ENCODE measurements around the gene PLOD1.
A peak's percentile ranks its signal among the peaks of the same experiment; 100 is the strongest.

PLOD1 gene

DNA sequence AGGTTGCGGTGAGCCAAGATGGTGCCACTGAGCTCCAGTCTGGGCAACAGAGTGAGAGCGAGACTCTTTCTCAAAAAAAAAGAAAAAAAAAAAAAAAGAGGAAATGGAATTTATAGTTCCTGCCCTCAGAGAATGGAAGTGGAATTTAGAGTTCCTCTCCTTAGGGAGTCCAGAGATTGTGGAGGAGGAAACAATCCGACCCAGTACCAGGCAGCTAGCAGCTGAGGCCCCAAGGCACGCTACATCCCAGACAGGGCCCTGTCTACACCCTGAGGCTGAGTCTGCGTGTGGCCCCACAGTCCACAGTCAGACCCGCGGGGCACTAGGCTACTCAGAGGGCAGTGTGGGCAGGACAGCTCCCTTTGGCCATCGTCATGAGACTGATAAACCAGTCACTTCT lies 43.8 kb downstream of the PLOD1 start:
- DNase-seq (ENCODE audit: low read depth) = no peak

DNA sequence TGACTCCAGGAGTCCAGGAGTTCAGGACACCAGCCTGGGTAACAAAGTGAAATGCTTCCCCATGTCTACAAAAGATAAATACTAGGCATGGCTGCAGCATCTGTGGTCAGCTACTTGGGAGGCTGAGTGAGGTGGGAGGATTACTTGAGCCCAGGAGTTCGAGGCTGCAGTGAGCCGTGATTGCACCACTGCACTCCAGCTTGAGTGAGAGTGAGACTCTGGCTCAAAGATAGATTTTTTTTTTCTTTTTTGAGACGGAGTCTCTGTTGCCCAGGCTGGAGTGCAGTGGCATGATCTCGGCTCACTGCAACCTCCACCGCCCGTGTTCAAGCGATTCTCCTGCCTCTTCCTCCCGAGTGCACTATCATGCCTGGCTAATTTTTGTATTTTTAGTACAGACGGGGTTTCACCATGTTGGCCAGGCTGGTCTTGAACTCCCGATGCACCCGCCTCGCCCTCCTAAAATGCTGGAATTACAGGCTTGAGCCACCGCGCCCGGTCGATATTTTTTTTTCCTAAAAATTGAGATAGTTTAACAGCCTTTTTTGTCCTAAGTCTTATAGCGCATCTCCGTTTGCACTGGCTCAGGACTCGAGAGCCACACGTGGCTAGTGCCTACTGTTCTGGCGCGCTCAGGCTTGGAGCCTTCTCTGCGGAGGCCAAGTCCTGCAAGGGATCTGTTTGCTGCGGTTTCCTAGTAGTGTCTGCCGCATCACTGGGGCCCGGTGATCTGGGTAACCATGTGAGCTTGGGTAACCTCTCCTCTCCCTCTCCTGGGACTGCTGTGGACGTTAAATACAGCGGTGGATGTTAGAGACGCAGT lies 44.7 kb downstream of the PLOD1 start:
- no peak for DNase-seq (ENCODE audit: low read depth)

DNA sequence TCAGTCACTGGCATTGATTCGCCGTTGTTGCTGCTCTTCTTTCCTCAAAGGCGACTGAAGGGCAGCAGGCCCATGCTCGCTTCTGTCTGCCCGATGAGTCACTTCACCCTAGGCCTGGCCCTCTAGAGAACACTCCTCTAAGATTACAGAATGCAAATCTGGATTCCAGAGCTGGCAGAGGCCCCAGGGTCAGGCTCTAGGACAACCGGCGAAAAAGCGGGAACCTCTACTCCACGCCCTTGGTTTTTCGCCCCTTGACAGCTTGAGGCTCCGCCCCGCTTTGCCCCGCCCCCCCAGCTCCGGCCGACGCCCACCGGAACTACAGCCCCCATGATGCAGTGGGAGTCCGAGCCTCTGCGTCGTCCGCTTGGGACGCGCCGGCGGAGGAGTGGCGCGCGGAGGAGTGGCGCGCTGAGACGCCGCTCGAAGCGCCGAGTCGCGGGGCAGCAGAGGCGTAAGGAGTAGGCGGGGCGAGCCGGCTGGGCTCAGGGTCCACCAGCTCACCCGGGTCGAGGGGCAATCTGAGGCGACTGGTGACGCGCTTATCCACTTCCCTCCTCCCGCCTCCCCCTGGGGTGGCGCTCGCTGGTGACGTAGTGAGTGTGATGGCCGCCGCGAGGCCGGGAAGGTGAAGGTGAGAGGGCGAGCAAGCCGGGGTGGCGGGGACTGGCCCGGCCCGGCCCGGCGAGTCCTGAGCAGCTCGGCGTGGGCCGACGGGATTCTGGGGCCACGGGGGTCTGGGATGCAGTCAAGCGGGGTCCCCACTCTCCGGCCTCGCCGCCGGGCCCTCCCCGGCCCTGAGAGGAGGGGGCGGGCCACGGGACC lies 45.5 kb downstream of the PLOD1 start, which contains the start of gene MFN2:
Gene MFN2, plus strand, starts transcription at position 594 of the 825 bp plus-strand sequence. CDS start 8,725 bp downstream, outside the sequence.
- peak; percentile 96 for DNase-seq (ENCODE audit: low read depth)

DNA sequence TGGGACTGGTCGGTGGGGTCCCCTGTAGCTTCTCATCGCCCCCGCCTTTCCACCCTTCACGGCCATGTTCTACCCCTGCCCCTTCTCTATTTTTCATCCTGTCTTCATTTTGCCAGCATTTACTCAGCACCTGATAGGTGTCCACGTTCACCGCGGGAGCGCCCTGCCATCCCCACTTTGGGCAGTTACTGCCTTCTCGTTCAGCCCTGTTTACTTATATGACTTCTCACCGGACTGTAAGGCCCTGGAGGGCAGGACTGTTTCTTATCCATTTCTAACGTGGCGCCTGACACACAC lies 46.1 kb downstream of the PLOD1 start:
- no peak for DNase-seq (ENCODE audit: low read depth)

DNA sequence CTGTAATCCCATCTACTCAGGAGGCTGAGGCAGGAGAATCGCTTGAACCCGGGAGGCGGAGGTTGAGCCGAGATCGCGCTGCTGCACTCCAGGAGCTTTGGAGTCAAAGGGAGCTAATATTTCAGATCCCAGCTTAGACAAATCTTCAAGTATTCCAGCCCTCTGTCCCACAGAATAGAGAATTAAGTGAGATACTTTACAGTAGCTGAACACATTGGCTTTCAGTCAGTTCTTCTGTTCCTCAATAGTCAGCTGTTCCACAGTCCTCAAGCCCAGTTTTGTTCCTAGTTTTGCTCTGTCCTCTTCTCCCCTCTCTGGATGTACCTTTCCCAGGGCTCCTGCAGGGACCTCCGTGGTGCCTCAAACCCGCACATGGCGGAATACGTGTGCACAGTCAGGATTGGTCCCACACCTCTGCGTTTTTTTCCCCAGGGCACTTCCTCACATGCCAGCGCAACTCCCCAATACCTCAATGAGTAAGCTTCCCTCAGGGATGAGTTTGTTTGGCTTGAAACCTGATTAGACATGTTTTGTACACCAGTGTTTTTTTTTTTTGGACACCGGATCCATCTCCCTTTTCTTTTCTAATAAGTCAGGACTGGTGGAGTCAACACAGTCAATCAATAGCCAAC lies 47.0 kb downstream of the PLOD1 start:
- DNase-seq (ENCODE audit: low read depth) = peak; percentile 56

DNA sequence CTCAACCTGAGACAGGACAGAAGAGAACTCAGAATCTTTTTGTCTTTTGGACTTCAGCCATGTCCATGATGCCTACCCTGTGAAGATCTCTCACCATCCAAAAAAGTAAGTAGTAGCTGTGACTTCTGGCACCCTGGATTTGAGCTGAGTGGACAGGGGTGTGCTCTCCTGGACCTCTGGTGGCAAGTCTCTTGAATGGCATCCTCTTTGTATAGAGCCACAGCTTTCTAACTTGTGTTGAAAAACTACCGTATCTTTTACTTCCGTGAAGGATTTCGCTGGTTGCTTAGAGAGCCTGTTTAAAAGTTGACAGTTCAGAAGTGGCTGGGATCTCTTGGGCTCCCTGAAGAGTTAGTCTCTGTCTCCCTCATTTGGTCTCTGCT lies 47.5 kb downstream of the PLOD1 start:
- peak; percentile 44 for DNase-seq (ENCODE audit: low read depth)

DNA sequence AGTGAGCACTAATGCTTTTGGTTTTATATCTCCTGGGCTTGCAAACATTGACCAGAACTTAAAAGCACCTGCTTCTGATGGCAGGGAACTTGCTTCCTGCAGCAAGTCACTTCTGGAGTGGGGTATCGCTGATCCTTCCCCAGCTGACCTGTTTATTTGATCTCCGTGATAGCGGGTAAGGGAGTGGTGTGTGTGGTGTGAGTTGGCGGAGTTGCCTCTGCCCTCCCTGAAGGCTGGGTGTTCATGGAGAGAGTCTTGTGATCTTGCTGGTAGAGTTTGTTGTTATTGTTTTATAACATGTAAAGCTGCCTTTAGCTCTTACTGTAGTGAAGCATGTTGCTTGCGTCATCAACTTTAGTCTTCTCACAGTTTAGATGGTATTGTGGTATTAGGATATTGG lies 49.6 kb downstream of the PLOD1 start:
- DNase-seq (ENCODE audit: low read depth) = no peak

DNA sequence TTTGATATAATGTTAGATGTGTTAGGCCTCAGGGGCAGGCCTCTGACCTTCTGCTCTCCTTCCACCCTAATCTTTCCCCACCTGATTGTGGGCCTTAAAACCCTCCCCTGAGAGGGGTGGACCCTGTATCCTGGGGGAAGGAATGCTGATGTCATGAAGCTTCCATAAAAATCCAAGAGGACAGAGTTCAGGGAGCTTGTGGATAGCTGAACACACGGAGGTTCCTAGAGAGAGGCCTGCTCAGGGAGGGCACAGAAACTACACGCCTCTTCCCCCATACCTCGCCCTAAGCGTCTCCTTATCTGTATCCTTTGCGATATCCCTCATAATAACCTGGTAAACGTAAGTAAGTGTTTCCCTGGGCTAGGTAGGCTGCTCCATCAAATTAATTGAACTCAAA lies 50.1 kb downstream of the PLOD1 start:
- DNase-seq (ENCODE audit: low read depth) = no peak

DNA sequence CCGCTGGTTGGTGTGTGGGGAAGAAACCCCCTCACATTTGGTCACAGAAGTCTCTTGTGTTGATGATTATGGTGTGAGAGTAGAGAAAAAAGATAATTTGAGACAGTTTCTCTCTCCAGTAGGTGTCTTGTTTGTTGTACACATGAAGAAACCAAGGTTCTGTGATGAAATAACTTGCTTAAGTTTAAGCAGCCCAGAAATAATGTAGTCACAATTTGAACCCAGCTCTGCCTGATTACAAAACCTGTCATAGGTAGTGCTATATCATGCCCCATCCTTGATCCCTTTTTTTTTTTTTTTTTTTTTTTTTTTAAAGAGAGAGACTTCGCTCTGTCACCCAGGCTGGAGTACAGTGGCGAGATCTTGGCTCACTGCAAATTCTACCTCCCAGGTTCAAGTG lies 50.7 kb downstream of the PLOD1 start:
- DNase-seq (ENCODE audit: low read depth) = no peak

DNA sequence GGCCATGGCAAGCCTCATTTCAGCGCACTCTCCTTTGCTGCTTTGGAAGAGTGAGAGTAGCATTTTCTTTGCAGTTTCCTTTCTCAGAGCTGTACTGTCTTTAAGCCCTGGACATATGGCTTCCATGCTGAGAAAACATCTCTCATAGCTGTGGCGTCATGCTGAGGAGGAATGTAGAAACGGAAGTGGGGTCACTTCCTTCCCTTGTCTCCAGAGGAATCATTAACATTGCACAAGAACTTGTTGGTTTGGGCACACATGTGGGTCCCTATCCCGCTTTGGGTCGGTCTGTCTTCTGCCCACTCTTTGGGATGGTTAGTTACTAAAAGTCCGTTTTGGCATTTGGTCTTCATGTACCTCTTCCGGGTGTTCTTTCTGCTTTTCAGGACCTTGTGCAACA lies 51.3 kb downstream of the PLOD1 start:
- no peak for DNase-seq (ENCODE audit: low read depth)

DNA sequence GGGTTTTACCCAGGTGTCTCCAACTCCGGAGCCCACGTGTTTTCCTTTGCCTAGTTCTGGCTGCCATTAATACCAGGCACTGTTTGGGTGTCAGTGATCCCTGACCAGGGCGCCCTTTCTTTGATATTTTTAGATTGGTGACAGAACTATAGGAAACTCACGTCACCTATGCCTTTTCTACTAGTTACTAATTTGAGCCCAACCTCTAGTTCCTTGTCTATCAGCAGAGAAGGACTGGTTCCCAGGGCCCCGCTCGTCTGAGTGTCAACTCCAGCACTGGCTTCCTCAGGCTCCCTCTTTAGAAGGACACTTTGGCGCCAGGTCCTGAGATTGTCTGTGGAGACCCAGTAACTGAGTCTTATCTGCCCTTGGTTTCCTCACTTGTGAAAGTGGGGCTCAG lies 55.2 kb downstream of the PLOD1 start:
- DNase-seq (ENCODE audit: low read depth) = no peak

DNA sequence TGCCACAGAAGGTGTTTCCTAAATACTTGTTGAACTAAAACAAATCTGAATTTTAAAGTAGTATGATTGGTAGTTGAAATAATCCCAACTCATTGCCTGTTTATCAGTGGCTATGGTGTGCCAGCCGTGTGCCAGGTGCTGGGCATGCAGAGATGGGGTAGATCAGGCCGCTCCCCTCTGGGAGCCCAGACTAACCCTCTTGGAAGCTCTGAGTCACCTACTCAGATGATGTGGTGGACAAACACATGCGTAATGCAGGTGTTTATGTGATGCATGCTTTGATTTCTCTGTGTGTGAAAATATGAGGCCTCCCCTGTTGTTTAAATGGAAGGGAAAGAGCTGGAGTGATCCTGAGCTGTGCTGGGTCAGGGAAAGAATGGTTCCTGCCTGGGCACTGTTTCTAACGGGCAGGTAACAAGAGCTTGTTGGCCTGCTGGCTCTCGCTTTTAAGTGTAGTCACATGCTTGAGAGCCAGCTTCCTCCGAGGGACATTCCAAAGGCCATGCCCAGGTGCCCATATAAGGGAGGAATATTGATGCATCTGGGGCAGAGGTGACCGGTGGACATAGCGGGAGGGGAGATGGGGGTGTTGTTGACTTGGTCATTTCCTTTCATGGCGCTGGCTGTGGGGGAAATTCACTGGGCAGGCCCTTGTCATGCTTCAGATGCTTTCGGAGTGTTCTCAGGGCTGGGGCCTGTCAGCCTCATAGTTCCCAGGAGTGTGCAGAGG lies 56.0 kb downstream of the PLOD1 start:
- peak; percentile 19 for DNase-seq (ENCODE audit: low read depth)

DNA sequence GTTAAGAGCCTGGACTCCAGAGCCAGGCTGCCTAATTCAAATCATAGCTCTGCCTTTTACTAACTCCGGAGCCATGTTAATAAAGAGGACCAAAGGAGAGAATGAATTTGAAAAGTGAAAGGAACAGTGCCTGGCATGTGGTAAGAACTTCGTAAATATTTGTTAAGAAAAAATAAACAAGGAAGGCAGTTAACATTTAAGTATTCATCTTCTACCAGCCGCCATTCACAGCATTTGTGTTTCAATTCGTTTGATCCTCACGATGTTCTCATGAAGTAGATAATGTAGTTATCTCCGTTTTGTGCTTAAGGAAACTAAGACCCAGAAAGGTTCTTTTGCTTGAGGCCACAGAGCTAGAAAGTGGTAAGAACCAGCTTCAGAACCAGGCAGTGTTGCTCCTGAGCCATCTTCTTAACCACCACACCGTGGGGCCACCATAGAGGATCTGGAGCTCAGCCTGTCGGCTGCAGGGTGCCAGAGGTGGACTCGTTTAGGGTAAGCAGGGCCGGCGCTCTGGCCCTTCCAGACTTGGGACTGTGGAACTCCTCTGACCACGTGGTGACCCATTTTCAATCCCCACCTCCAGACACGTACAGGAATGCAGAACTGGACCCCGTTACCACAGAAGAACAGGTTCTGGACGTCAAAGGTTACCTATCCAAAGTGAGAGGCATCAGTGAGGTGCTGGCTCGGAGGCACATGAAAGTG lies 57.6 kb downstream of the PLOD1 start:
- DNase-seq (ENCODE audit: low read depth) = no peak

DNA sequence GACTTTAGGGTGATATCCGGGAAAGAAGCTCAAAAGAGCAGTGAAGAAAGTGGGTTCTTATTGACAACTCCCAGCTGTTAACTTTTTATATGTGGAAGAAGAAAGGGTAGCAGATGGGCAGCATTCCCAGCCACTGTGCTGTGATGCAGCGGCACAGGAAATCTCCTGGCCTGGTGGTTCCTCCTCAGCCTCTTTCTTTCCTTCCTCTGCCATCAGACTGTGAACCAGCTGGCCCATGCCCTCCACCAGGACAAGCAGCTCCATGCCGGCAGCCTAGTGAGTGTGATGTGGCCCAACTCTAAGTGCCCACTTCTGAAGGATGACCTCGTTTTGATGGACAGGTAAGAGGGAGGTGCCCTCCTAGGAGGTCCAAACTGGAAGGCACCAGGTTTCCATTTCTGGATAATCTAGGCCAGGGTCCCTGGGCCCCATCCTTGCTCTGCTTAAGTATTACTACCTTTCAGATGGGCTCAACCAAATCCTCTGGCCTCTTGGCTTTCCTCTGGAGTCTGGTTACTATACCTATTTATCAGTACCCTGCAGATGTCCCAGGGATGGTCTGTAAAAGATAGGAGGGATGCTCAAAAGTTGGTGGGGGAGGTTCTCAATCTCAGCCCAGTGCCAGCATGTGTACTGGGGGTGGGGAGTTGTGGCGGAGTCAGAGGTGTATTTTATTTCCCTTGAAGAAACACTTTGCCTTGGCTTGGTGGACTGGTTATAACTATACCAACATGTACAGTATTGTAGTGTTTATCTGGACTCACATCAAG lies 62.7 kb downstream of the PLOD1 start:
- no peak for DNase-seq (ENCODE audit: low read depth)

DNA sequence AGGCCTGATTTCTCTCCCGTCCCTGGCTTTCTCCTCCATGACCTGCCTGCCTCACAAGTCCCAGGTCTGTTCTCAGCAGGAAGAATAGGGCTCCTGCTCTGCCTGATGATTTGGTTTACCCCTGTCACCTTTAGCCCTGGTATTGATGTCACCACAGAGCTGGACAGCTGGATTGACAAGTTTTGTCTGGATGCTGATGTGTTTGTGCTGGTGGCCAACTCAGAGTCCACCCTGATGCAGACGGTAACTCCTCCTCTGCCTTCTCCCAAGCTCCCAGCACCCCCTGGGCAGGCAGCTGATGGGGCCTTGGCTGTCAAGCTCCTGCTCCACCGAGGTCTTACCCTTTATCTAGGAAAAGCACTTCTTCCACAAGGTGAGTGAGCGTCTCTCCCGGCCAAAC lies 64.1 kb downstream of the PLOD1 start:
- DNase-seq (ENCODE audit: low read depth) = no peak

DNA sequence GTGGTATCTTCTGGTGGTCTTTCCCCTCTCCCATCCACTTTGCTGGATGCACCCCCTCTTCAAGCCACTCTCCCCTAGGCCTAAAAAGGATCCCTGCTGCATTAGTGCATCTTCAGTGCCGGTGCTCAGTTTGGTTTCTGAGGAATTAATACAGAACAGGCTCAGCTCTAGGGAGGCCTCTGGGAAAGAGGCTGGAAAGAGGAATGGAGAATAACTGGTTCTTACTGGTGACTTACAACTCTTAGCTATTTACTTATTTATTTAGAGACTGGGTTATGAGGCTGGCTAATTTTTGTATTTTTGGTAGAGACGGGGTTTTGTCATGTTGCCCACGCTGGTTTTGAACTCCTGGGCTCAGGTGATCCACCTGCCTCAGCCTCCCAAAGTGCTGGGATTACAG lies 64.7 kb downstream of the PLOD1 start:
- no peak for DNase-seq (ENCODE audit: low read depth)

DNA sequence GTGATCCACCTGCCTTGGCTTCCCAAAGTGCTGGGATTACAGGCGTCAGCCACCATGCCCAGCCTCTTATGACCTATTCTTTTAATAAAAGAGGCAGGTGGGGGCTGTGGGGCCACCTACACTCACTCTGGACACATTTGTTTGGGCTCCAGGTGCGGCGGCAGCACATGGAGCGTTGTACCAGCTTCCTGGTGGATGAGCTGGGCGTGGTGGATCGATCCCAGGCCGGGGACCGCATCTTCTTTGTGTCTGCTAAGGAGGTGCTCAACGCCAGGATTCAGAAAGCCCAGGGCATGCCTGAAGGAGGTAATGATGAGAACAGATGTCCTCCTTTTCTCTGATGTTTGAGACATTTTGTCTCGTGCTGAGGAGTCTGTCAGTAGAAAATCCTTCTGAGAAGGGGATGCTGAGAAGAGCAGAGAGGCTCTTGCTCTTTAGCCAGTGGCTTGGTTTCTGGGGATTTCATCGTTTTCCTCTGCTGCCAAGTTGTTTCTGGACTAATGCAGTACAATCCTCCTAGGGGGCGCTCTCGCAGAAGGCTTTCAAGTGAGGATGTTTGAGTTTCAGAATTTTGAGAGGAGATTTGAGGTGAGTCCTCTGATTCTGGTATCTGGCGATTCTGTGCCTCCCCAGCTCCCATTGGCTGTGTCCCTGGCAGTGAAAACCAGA lies 66.9 kb downstream of the PLOD1 start:
- peak; percentile 54 for DNase-seq (ENCODE audit: low read depth)

DNA sequence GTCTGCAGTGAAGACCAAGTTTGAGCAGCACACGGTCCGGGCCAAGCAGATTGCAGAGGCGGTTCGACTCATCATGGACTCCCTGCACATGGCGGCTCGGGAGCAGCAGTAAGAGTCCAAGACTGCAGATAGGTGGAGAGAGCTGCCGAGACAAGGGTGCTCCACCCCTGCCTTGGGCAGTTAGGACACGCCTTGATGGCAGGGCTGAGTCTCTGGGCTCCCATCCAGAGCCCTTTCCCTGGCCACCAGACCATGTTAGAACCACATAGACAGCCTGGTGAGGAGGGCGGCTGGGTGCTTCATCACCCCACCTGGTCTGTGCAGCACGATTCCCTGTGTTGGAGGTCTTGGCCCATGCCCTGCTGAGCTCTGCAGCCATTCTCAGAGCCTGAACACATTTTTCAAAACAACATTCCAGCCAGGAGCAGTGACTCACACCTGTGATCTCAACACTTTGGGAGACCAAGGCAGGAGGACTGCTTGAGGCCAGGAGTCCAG lies 67.5 kb downstream of the PLOD1 start:
- DNase-seq (ENCODE audit: low read depth) = peak; percentile 66

DNA sequence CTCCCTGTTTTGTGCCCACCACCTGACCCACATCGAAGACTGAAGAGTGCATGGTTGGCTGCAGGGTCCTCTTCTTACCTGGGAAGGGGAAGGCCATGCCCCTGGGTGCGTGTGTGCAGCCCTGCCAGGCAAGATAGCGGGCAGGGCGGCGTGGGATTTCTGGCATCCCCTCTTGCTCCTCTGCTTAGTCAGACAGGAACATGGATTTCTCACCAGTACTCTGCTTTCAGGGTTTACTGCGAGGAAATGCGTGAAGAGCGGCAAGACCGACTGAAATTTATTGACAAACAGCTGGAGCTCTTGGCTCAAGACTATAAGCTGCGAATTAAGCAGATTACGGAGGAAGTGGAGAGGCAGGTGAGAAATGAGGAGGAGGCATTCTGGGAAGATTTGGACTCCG lies 69.2 kb downstream of the PLOD1 start:
- DNase-seq (ENCODE audit: low read depth) = no peak

DNA sequence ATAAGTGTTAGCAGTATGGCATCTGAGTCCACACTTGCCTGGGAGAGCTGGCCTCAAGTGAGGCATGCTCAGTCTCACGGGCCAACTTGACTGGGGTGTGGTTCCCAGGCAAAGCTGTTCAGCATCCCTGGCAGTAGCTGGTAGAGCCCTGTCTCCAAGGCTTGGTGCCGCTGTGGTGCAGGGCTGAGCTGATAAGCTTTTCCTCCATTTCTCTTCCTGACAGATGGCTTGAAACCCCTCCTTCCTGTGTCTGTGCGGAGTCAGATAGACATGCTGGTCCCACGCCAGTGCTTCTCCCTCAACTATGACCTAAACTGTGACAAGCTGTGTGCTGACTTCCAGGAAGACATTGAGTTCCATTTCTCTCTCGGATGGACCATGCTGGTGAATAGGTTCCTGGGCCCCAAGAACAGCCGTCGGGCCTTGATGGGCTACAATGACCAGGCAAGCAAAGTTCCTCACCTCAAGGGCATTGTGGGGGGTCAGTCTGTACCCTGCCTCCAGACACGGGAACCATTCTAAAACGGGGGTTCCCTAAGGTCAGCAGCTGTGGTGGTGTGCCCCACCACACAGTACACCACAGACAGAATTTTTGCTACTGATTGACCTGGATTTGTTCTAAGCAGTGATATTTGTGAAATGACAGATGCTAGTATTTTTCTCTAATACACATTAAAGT lies 71.1 kb downstream of the PLOD1 start:
- DNase-seq (ENCODE audit: low read depth) = no peak
